ENCODE data around the gene PDE11A.
A peak's percentile ranks its signal among the peaks of the same experiment; 100 is the strongest.

The PDE11A gene

DNA sequence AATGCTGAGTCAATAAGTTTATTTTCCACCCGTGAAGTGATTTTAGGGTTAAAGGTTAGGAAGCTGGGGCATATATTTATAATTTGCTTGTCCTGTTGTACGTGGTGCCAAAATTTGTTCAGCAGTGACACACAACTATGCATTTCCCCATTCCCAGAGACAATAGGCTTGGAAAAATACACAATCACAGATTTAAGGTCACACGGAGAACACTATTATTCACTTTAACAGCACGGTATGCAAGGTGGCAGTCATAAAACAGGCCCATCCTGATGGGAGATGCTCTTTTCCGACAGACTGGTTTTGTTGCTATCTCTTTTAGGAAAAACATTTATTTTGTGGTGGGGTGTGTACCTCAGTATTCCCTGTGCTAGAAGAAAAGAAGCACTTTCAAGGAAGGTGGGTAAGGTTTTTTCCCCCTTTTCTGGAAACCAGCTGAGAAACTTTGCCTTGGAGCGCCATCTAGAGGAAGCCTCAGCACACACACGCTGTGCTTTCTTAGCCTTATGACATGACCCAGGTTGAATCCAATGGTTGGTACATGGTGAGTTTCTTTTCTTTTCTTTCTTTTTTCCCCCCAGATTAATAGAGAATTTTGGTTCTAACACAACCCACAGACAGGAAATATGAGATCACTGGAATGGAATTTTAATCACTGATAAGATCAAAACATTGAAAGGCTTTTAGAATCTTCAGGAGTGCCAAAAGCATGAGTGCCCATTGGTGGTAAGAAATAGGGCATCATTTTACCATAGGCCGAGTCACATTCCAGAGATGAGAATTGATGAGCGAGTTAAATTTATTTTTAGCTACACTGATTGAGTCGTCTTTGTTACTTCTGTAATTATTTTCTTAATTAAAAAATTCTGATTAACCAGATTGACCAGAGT lies 347.9 kb downstream of the PDE11A start:
- peak; percentile 23 for DNase-seq (ENCODE audit: low read depth)

- no peak for DNase-seq (ENCODE audit: low read depth)
Measured at GRCh38 chr2:177723235-177723634, 349.3 kb downstream of the PDE11A start.

GRCh38 chr2:177721818-177722567 lies 350.6 kb downstream of the PDE11A start:
- no peak for DNase-seq (ENCODE audit: low read depth)

DNA sequence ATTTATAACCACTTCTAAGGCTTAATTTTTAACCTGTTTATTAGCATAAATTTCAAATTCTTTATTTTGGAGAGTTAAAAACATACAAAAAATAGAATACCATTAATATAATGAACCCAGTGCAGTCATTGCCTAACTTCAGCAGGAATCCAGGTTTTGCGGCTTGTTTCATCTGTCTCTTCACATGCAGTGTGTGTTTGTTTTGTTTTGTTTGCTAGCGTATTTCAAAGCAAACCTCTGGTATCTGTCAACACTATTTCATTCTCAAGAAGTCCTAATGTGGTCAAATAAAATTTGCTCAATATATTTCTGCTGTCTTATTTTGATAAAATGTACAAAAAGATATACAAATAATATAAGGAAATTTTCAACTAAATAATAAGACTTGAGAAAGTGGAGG lies 351.5 kb downstream of the PDE11A start:
- no peak for DNase-seq (ENCODE audit: low read depth)

- DNase-seq (ENCODE audit: low read depth) = no peak
Measured at GRCh38 chr2:177717831-177718618, 354.6 kb downstream of the PDE11A start.

DNA sequence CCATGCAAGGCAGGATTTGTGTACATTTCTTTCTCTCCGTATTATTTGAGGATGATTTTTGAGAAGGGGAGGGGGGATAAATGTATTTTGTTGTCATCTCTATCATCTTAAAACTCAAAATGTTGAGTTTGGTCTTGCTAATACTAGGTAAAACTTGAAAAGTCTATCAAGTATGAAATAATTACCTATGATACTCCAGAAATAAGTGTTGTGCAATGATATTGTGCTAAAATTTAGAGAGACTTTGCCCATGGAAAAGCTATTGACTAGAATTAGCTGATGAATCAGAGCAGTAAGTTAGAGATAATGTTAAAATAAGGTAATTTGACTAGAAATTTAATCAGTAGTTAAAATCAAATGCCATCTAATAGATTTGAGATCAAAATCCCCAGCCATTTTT lies 356.1 kb downstream of the PDE11A start:
- DNase-seq (ENCODE audit: low read depth) = no peak

DNA sequence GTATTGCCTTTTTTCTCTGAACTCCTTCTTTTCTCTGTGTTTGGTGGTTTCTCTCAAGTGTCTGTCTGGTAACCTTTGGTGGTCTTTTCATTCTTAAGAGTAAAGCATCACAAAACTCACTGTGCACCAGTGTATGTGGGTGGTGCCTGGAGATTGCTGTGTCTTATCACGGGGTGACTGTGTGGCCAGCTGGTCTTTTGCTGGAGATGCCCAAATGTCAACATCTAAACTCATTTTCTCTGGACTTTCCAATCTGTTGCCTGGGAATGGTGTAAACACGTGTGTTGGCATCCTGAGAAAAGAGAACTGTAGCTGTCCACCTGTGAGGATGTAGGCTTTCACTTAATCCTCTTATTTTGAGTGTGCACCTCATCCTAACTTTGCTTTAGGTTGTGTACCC lies 356.8 kb downstream of the PDE11A start:
- no peak for DNase-seq (ENCODE audit: low read depth)

GRCh38 chr2:177714704-177715103 lies 357.9 kb downstream of the PDE11A start:
- no peak for DNase-seq (ENCODE audit: low read depth)

DNA sequence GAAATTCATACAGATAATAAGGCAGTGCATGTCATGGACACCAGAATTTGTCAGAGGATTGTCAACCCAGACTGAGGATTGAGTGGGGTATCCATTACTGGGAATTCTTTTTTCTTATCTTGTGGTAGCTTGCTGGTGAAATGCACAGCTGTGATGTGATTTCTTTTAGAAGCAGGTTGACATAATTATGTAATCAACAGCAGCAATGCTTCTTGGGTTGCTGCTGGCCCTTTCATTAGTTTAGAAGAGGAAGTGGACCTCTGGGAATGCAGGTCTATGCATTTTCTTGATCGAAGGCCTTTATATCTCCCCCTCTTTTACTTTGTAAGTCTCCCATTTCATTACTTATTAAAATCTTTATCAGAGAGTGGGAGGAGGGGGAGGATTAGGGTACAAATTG lies 360.1 kb downstream of the PDE11A start:
- DNase-seq (ENCODE audit: low read depth) = no peak

- DNase-seq (ENCODE audit: low read depth) = no peak
Measured at GRCh38 chr2:177711483-177712265, 360.9 kb downstream of the PDE11A start.

GRCh38 chr2:177710889-177711288 lies 361.7 kb downstream of the PDE11A start:
- no peak for DNase-seq (ENCODE audit: low read depth)

- DNase-seq (ENCODE audit: low read depth) = no peak
Measured at GRCh38 chr2:177709986-177710401, 362.6 kb downstream of the PDE11A start.

DNA sequence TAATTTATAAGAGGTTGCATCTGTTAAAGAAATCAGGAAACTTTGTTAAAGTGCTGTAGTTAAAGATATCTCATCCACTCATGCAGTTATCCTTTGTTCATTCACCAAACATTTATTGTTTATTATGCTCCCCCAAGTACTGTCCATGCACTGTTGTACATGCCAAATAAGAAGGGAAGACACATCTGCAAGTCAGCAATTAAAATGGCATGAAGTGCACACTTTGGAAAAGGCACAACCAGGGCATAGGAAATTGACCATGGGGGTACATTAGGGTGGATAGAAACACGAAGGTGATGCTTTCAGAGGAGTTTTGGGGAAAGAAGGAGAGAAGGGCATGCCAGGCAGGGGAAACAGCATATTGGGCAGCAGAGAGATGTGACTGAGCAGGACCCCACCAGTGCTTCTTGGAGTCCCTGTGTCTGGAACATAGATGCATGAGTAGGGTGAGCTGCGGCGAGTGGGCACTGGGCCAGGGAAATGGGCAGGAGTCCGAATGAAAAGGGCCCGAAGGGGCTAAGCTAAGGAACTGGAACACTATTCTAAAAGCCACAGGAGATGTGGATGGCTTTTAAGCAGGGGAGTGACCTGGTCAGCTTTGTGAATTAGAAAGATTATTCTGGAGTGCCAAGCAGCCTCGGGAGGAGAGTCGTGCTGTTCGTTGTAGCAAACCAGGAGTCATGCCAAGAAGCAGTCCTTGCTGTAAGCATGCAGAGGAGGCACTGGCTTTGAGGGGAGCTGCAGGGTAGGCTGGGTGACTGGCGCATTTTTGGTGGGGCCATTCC lies 363.7 kb downstream of the PDE11A start:
- no peak for DNase-seq (ENCODE audit: low read depth)

DNA sequence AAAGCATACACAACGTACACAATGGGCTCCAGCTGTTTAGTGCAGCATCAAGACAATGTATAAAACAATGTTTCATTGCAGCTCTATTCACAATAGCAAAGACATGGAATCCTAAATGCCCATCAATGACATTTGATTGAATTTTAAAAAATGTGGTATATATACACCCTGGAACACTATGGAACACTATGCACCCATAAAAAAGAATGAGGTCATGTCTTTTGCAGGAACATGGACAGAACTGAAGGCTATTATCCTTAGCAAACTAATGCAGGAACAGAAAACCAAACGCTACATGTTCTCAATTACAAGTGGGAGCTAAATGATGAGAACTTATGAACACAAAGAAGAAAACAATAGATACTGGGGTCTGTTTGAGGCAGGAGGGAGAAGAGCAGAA lies 364.5 kb downstream of the PDE11A start:
- no peak for DNase-seq (ENCODE audit: low read depth)

DNA sequence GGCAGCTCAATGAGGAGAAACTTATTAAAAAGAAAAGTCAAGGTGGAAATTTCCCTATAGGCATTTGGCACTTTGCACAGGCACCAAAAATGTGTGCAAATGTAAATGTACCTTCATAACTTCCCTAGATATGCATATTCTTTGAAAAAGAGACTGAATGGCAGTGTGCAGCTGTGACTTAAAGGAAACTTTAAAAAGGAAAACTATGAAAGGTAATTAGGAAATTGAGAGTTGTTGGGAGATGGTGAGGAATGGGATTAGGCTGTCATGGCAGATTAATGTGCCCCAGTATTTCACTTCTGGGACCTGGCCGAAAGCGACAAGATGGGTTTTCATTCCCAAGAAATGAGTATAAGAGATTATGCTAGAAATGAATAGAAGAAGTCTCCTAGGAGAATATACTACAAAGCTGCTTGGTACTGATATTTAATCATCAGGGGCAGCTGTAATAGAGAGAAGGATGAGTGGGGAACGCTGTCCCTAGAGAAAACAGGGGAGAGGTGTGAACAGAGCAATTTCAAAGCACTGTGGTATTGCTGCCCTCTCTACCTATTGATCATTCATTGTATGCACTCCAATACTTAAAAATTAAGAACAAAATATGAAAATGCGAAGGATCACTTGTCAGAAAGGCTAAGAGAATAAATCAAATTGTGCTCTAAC lies 366.9 kb downstream of the PDE11A start:
- no peak for DNase-seq (ENCODE audit: low read depth)

DNA sequence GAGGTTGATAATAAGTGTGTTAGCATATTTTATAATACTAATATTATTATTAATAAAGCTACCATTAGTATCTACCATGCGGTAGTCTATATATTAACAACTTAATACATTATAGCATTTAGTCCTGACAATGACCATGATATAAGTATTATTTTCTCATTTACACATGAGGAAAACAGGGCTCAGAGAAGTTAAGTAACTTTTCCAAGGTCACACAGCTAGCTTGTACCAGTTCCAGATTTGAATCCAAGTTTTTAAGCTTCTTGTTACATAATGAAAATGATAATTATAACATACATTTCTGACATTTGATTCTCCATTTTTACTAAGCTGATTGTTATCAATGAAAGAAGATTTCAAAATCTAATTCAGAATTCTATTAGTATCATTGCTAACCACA lies 369.4 kb downstream of the PDE11A start:
- no peak for DNase-seq (ENCODE audit: low read depth)

DNA sequence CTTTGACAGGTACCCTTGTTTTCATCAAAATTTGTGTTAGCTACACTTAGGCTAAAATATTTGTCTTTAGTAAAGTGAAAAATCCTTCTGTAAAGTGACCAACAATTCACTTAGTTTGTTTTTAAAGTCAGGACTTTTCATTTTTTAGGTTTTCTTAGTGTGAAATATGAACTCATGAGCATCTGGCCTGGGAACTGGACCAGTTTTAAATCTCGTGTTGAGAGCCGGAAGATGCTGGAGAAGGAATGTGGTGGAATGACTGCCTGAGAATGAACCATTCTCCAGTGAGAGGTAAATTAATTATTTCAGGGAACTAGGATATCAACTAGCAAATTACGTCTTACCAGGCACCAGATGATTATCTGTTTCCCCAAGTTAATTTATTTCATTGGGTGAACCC lies 374.3 kb downstream of the PDE11A start:
- DNase-seq (ENCODE audit: low read depth) = no peak

GRCh38 chr2:177694348-177694747 lies 378.2 kb downstream of the PDE11A start:
- DNase-seq (ENCODE audit: low read depth) = no peak

- no peak for DNase-seq (ENCODE audit: low read depth)
Measured at GRCh38 chr2:177693658-177694339, 378.8 kb downstream of the PDE11A start.

DNA sequence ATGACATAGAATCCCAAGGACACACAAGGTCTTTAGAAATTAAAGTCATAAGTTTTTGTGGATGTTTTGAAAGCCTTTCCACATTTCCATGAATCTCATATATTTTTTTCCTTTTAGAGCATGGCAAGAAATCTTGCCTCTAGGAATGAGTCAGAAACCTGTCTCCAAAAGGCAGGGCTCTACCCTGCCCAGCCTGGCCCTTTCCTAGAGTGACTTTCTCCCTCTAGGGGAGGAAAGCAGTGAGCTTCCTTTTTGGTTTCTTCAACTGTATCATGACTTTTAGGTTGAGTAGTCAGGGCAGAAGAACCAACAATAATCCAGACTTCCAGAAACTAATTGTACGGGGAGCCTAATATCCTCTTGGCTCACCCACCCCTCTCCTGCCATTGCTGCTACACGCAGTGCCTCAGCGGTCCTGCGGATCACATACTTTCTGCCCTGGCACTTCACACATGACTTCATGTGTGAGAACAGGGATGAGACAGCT lies 379.8 kb downstream of the PDE11A start:
- DNase-seq (ENCODE audit: low read depth) = no peak

Data from activated T-cell treated with anti-CD3 and anti-CD28 coated beads for 1 hour (primary cell).